Measurements from ENCODE around the gene IMPA2. TPM values are rescaled to one million over a fixed set of nuclear protein-coding genes. Genes with fewer than 3 reads are reported as not detected.

IMPA2 gene
- total RNA-seq, 1 donor from 2014 or later, result 53.4 TPM

- DNase-seq (ENCODE audit: low spot score, unreplicated experiment), result no peak
- no peak for TF ChIP-seq CTCF (IDR thresholded peaks at IDR 0.05; ENCODE audit: unreplicated experiment)
- H3K4me3 Mint-ChIP-seq (ENCODE audit: low read depth), result no peak overlapping the region
- H3K27ac Mint-ChIP-seq, result no peak overlapping the region
- no peaks in the 10 kb centered on the region for H3K9me3 Mint-ChIP-seq (ENCODE audit: low read depth)
- peaks cover 7% of the 10 kb centered on the region for H3K36me3 Mint-ChIP-seq (ENCODE audit: insufficient read depth)
- no peaks in the 10 kb centered on the region for H3K27me3 Mint-ChIP-seq
- no peaks in the 10 kb centered on the region for H3K4me1 Mint-ChIP-seq (ENCODE audit: low read depth)
These were observed 48.7 kb downstream of the IMPA2 start for GRCh38 chr18:12029786-12030584.

- DNase-seq (ENCODE audit: low spot score, unreplicated experiment), result no peak
- Mint-ChIP-seq H3K9me3 (ENCODE audit: low read depth) (no peaks in the 10 kb centered on the region), H3K36me3 (ENCODE audit: insufficient read depth) (peaks cover 5% of the 10 kb centered on the region), H3K4me3 (ENCODE audit: low read depth) (no peak overlapping the region), H3K27ac (no peak overlapping the region), H3K27me3 (no peaks in the 10 kb centered on the region), H3K4me1 (ENCODE audit: low read depth) (no peaks in the 10 kb centered on the region)
- no peak for TF ChIP-seq CTCF (IDR thresholded peaks at IDR 0.05; ENCODE audit: unreplicated experiment)
These were observed 49.4 kb downstream of the IMPA2 start for GRCh38 chr18:12030670-12031069.

- TF ChIP-seq CTCF (IDR thresholded peaks at IDR 0.05; ENCODE audit: unreplicated experiment), result no peak
- Mint-ChIP-seq H3K9me3 (ENCODE audit: low read depth) (no peaks in the 10 kb centered on the region), H3K27me3 (no peaks in the 10 kb centered on the region), H3K4me1 (ENCODE audit: low read depth) (no peaks in the 10 kb centered on the region), H3K4me3 (ENCODE audit: low read depth) (no peak overlapping the region), H3K27ac (no peak overlapping the region), H3K36me3 (ENCODE audit: insufficient read depth) (peaks cover 5% of the 10 kb centered on the region)
- DNase-seq (ENCODE audit: low spot score, unreplicated experiment), result no peak
These were observed 49.9 kb downstream of the IMPA2 start for GRCh38 chr18:12031181-12031580.

GRCh38 chr18:12031846-12032245, 50.5 kb downstream of the IMPA2 start:
- no peak for TF ChIP-seq CTCF (IDR thresholded peaks at IDR 0.05; ENCODE audit: unreplicated experiment)
- Mint-ChIP-seq H3K4me1 (ENCODE audit: low read depth) (no peaks in the 10 kb centered on the region), H3K9me3 (ENCODE audit: low read depth) (no peaks in the 10 kb centered on the region), H3K4me3 (ENCODE audit: low read depth) (no peak overlapping the region), H3K27ac (no peak overlapping the region), H3K27me3 (peaks cover 3% of the 10 kb centered on the region), H3K36me3 (ENCODE audit: insufficient read depth) (peaks cover 5% of the 10 kb centered on the region)
- DNase-seq (ENCODE audit: low spot score, unreplicated experiment), result no peak

- H3K9me3 Mint-ChIP-seq (ENCODE audit: low read depth), result no peaks in the 10 kb centered on the region
- H3K36me3 Mint-ChIP-seq (ENCODE audit: insufficient read depth), result peaks cover 5% of the 10 kb centered on the region
- H3K27me3 Mint-ChIP-seq, result peaks cover 15% of the 10 kb centered on the region
- DNase-seq (ENCODE audit: low spot score, unreplicated experiment), result no peak
- no peak overlapping the region for H3K4me3 Mint-ChIP-seq (ENCODE audit: low read depth)
- H3K4me1 Mint-ChIP-seq (ENCODE audit: low read depth), result no peaks in the 10 kb centered on the region
- no peak for TF ChIP-seq CTCF (IDR thresholded peaks at IDR 0.05; ENCODE audit: unreplicated experiment)
- H3K27ac Mint-ChIP-seq, result no peak overlapping the region
These were observed 51.7 kb downstream of the IMPA2 start for GRCh38 chr18:12032786-12033642.
